Inferior parietal cortex (tissue), 1 donor: ENCODE data around the gene ETS1.

Experiments used
- DNase-seq: peaks from one replicate; pipeline ENCODE4 v3.0.0-alpha.2; 2016; ENCODE audit errors: extremely low spot score

ETS1 gene

GRCh38 chr11:128482512-128483191, 104.7 kb downstream of the ETS1 start:
- no peak for DNase-seq

DNA sequence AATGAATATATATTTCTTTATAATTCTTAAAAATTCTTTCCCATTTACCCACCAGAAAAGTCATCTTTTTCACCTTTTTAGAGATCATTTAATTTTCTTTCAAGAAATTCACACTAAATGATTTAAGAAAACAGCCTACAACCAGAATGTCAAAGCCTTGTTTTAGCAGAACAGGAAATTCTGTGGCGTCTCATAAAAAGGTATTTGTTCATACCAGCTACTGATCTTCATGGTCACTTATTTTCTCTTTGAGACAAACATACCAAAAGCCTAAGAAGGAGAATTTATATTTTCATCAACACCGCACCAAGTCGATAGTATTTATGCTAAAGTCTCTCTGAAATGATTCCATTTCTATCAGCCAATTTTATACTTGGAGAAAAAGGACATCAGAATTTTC, 105.3 kb downstream of the ETS1 start:
- no peak for DNase-seq

DNA sequence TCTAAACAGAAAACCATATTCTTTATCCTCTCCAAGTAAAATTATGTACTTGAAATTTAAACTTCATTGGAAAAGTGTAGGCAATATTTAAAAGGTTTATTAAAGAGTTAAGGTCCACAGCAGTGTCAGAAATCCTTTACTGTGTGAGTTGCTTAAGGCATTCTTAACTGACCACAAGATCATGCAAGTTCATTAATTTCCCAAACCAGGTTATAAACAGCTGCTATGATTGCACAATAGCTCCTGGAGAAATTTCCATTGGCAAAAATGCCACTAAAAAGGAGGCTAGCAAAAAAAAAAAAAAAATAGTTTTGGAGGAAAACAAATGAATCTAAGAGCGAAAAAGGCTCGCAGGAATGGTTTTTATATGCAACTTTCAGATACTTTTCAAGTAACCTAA, 106.2 kb downstream of the ETS1 start:
- DNase-seq: no peak

GRCh38 chr11:128480665-128481064, 106.7 kb downstream of the ETS1 start:
- no peak for DNase-seq

GRCh38 chr11:128480066-128480465, 107.3 kb downstream of the ETS1 start:
- DNase-seq: no peak

DNA sequence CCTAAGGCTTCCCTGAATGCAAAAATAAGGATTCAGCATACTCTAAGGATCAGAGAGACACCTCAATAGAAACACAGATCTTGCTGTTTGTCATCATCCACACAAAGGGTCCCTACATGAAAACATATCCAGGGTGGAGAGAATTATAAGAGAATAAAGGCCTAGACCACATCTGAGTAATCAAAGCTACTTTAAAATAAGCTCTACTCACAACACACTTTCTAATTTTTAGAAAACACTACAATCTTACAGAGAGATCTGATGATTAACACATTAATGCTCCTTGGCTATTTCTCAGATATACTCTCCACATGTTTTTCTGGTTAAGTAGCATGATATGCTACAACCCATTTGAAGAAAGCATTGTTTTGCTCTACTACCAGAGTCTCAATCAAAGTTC, 108.2 kb downstream of the ETS1 start:
- no peak for DNase-seq

DNA sequence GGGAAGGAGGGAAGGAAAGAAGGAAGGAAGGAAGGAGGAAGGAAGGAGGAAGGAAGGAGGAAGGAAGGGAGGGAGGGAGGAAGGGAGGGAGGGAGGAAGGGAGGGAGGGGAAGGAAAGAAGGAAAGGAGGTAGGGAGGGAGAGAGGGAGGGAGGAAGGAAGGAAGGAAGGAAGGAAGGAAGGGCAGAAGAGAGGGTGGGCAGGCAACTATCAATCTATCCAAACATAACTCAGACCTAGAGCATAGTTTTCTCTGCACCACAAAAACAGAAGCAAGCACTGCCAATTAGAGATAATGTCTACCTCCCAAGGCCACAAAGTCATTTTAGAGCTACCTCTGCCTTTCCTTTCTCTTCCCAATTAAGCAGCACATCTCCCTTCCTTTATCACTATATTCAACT, 109.1 kb downstream of the ETS1 start:
- no peak for DNase-seq

DNA sequence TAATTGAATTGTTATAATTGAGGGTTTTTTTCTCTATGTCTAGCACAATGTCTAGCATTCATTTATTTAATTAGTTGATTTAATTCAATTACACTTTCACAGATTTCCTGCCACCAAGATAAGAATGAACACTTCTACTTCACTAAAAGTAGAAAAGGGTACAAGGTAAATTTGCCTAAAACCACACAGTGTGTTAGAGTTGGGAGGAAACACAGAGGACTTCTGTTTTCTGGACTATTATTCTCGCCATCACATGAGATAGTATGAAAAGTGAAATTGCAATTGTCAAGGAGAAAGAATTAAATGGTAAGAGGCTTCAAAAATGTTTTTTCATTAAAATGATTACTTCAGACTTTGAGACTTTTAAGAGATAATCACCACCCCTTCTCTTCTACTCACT, 109.5 kb downstream of the ETS1 start:
- no peak for DNase-seq

DNA sequence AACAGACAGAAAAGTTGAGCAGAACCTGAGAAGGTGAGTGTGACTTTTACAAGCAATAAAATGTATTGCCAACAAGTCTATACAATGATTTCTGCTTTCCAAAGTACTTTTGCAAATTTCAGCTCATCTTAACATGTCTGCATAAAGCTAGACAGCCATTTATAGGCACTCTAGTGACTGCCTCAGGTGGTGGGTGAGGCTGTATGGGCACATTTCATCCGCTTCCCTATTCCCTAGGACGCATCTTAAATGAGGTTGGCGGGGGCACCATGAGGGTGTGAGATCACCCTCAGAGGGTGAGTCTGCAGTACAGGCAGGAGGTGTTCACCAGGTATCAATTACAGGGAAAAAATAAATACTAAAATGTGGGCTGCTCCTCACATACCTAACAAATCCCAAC, 110.1 kb downstream of the ETS1 start:
- no peak for DNase-seq

GRCh38 chr11:128476729-128477128, 110.6 kb downstream of the ETS1 start:
- no peak for DNase-seq

GRCh38 chr11:128476049-128476448, 111.3 kb downstream of the ETS1 start:
- DNase-seq: no peak

- no peak for DNase-seq
These were observed 113.1 kb downstream of the ETS1 start for GRCh38 chr11:128474036-128474874.

GRCh38 chr11:128473636-128474035, 113.7 kb downstream of the ETS1 start:
- no peak for DNase-seq

DNA sequence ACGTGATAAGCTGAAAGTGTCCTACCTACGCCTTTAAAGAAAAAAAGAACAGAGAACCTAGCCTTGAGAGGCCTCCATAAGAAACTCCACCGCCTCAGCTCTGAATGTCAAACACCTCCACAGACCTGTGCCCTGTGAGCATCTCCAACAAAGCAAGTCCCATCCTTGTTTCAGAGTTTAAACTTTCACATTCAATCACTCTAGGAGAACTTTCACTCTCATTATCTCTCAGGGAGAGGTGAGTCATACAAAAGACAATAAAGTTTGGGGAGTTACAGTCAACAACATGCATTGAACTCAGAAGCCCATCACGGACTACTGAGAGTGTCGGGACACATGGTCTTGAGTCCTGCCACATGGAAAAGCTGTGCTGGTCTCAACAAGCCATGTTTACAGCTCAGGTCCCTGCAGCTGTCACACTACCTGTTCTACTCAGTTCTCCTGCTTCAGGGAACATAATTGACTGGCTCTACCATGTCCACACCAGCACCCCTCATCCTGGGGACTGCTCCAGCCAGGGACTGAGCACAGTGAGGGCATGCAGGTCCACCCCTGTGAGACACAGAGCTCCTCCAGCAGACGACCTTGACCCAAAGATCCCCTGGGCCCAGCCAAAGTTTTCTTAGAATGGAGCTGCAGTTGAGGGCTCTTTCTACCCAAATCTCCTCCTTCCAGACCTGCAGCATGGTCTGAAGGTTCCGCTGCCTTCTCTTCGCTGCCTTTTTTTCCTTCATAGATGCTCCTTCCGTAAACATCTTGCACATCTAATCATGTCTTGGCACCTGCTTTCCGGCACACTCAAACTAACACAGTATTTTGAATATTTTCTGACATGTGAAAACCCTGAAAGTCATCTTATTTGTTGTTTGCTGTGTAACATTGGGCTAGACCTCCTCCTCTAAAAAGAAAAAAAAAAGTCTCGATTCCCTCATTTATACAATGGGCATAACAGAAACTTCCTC, 114.9 kb downstream of the ETS1 start:
- no peak for DNase-seq

DNA sequence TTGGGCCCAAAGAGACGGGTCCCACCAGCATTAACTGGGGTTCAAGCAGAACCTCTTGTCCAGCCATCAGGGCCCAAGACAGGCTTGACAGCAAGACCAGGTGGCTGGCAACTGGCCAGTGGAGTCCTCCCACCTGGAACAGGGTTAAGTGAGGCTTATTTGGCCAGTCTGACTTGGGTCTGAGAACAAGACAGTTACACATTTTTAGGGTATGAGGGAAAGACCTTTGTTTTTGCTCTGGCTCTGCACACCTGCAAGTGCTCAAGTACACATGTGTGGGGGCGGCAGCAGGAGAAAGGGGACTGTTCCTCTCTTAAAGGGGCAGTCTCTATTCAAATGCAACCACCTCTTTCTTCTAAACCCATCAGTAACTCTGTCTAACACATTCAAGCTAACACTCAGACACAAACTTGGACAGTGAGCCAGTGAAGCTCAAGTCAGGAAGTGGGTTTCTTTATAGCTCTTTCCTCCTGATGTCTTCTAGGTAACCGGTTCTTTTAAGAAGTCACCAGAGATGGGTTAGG, 116.2 kb downstream of the ETS1 start:
- no peak for DNase-seq

GRCh38 chr11:128470081-128470480, 117.3 kb downstream of the ETS1 start:
- no peak for DNase-seq

- no peak for DNase-seq
These were observed 118.1 kb downstream of the ETS1 start for GRCh38 chr11:128469220-128469619.

DNA sequence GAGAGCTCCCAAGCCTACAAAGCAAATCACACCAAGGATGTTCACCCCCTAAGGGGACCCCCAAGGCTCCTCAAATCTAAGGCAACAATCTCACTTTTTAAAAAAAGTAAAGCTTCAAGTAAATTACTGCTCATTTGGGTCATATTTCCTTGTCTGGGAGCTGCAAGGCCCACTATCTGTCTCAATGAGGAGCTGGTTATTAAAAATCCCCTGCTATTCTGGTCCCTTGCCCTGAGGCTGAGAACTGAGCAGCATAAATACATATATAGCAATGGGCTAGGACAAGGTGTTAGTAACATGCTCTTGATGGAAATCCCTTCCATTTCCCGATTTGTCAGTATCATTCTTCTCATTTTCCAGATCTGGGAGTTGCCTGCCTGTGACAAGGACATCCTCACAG, 119.2 kb downstream of the ETS1 start:
- no peak for DNase-seq

- no peak for DNase-seq
These were observed 119.7 kb downstream of the ETS1 start for GRCh38 chr11:128467610-128468041.

- DNase-seq: no peak
These were observed 120.3 kb downstream of the ETS1 start for GRCh38 chr11:128467041-128467440.

DNA sequence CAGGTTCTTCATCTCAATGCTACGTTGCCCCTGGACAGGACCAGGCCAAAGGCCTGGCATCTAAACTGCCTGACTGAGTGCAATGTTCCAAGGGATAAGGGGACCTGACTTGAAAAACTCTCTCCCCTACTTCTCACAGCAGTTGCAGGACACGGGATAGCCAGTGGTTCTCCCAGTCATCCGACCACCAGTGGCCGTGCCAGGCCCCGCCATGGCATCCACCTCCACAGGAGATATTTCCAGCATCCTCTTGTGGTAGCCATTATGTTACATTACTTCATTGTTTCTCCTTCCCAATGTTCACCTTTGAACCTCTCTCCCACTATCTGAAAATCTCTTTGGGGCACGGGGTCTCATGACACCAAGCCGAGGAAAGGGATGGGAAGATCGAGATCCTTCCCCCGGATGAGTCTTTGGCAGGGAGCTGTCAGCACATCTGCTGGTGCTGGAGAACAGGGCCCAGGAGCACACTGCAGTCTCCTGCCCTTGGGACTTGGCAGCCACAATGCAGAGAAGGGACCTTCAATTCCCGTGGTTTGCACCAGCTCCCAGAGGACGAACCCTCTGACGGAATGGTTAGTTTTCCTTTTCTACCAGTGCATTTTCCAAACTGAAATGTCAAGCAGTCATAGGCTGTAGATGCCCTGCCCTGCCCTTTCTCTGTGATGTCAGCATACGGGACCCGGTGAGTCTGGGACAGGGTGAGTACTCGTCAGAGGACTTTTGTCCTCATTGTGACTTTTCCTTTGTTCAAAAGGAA, 121.2 kb downstream of the ETS1 start:
- DNase-seq: no peak
